Activated CD4-positive, CD25-positive, alpha-beta regulatory T cell treated with anti-CD3 and anti-CD28 coated beads, Interleukin-2, amount 50 U/mL, for 72 hours (primary cell): Measurements from ENCODE around the gene SLIT1.

Experiments
- DNase-seq: peaks from one replicate; pipeline ENCODE4 v3.0.0; 2021

The SLIT1 gene

DNA sequence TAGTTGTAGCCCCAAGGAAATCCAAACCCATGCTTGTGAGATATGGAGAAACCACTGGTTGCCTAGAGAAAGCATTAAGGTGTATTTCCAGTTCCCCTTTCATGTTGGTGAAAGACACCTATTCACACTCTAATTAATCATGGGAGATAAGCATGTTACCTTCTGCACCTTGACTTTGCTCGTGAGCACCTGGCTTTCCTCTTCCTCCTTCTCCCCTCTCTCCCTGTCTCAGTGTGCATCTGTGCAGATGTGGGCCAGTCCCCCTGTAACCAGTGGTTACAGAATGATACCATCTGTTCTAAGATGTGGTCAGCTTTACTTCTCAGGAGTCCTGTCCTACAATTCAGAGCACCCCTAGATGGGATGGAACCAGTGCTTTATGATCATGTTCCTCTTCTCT, 193.0 kb downstream of the SLIT1 start:
- DNase-seq: no peak

DNA sequence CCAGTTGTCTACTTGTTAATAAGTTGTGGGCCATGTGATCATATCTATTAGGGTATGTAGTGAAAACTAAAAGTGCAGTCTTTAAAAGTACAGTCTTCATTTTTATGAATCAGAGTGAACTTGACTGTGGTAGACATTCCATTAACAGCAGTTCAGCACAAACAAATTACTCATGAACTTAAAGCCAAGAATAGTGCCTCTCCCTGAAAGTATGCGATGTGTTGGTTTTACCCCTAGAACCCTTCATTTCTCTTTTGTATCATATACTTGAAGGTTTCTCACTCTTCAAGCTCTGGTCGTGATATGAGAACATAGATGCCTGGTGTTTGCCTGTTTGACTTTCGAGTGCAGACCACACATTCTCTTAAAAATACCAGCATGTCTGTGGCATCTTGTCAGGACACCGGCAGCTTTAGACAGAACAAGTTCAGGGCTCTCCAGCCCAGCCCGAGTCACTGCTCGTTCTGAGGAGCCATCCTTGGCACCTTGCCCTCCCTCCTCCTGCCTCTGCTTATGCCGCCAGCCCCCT, 194.4 kb downstream of the SLIT1 start:
- DNase-seq: no peak

DNA sequence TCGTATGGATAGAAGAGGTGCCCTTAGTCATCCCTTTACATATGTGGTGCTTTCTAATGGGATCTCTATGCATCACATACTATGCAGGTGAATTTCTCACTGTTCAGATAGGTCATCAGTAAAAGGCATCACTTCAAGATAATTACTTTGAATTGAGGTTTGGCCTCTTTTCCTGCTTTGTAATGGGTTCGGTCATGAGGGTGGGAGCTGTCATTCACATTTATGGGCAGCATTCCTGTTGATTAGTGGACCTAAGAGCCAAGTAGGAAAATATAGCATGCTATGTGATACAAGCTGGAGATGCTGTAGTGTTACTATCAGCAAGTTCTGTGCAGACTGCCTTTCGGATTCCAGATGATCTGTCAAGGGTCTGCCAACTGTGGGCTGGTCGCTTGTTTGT, 197.3 kb downstream of the SLIT1 start:
- no peak for DNase-seq

DNA sequence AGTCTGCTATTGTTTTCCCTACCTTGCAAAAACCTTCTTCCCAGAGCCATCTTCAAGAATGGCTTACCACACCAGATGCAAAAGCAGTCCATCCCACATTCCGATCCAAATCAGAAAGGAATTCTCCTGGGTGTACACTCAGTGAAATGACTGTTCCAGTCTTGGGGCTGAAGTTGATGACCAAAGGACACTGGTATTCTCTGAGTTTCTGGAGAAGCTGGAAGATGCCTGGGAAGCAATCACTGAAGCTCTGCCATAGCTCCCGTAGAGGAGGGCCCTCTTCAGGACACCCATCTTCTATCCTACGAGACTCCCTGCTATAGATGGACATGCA, 197.9 kb downstream of the SLIT1 start:
- DNase-seq: no peak

DNA sequence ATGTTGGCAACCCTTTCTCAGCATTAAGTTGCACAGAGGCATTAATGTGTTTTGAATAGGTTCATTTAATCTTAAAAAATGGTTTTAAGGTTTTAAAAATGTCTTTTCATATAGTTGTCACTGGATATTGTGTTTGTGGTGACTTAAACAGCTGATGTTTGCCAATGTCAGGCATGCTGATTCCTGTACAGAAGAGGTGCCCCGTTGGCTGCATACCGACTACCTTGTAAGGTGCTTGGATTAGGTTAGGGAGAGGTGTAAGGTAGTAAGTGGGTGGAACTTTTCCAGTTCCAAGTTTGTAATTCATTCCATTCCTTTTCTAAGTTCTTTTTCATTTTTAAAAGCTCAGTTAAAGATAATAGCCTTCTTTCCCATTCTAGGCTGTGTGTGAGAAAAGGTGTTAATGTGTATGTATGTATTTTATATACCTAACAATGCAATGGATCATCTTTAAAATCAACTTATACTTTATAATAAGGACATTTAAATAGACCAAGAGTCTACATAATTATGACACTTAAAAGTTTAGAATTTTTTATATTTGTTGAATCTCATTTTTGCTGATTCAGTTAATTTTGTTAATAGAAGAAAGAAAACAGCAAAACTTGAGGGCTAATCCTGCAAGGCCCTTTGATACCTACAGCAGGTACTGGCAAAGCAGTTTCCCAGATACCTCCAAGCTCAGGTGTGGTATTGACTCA, 198.5 kb downstream of the SLIT1 start:
- no peak for DNase-seq

DNA sequence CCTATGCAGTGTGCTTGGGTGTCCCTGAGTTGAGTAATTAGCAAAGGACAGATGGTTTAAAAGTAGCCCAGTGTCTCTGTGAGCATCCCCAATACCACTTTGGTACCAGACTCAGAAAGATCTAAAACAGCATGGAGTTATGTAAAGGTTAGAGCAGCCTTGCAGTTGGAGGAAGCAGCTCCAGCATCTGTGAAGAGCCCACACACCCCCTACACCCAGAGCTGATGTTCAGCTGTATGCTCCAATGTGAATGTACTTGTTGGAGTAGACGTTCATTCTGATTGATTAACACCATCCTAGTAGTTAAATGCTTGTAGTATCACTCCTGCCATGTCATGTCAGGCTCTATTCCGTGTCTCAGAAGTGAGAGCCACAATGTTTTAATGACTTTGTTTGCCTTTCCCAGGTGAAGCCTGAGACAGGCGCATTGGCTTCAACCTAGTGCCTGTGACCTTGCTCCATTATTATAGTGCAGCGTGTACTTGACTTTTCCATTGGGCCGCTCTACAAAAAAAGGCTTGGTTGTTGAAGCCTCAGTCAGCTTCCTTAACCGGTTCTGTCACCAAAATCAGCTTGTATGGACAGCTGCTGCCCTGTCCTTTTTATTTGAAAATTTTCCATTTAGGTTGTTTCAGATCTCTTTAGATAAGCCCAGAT, 199.4 kb downstream of the SLIT1 start:
- no peak for DNase-seq

DNA sequence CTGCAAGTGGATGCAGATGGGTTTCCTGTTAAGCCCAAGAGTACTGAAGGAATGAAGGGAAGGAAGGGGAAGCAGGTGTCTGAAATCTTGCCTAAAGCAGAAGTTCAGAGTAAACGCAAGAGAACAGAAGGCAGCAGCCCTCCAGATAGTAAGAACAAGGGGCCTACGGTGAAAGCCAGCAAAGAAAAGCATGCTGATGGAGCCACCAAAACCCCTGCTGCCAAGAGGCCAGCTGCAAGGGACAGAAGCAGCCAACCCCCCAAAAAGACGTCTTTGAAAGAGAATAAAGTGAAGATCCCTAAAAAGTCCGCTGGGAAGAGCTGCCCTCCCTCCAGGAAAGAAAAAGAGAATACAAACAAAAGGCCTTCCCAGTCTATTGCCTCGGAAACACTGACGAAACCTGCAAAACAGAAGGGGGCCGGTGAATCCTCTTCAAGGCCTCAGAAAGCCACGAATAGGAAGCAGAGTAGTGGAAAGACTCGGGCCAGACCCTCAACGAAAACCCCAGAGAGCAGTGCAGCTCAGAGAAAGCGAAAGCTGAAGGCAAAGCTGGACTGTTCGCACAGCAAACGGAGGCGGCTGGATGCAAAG, 201.1 kb downstream of the SLIT1 start:
- DNase-seq: no peak

DNA sequence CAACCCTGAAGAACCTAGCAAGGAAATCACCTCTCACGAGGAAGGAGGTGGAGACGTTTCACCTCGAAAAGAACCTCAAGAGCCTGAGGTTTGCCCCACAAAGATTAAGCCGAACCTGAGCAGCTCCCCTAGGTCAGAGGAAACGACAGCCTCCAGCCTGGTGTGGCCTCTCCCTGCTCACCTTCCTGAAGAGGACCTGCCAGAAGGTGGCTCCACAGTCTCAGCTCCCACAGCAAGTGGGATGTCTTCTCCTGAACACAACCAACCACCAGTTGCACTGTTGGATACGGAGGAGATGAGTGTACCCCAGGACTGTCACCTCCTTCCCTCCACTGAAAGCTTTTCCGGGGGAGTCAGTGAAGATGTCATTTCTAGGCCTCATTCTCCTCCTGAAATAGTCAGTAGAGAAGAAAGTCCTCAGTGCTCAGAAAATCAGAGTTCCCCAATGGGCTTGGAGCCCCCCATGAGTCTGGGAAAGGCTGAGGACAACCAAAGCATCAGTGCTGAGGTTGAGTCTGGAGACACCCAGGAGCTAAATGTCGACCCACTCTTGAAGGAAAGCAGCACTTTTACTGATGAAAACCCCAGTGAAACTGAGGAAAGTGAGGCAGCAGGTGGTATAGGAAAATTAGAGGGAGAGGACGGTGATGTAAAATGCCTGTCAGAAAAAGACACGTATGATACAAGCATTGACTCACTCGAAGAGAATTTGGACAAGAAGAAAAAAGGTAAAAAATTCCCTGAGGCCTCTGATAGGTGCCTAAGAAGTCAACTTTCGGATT, 203.4 kb downstream of the SLIT1 start:
- DNase-seq: no peak

DNA sequence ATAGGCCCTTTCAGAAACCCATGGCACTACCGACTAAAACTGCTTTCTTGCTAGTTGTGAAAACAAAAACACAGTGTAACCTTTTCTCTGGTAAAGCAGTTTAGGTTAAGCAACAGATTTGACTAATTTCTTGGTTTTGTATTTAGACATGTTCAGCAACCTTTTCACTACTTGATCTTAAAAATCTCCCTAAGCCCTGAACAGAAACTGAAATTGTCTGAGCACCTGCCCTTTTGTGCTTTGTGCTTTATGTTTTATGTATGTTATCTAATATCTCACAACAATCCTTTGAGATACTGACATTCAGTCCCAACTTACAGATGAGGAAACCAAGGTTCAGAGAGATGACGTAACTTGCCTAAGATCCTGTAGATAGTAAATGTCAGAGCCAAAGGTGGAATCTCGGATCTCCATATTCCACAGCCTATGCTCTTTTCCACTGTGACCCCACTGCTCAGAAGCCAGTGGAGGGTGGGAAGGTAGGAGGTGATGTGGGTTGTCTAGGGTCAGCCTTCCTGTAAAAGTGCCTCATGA, 207.1 kb downstream of the SLIT1 start:
- DNase-seq: no peak

DNA sequence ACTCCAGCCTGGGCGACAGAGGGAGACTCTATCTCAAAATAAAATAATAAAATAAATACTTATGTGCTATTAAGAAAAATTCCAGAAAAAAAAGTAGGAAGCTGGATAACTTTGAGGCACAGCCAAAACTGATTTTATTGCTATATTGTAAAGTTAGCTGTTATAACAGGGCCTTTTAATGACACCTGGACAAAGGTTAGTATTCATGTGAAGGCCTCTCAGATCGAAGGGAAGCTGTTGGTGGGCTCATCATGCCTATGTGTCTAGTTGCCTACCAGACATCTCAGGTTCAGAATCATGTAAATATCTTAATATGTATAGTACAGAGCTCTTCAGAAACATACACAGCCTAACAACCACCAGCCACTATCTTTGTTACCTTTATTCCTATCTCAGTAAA, 210.6 kb downstream of the SLIT1 start:
- DNase-seq: no peak

DNA sequence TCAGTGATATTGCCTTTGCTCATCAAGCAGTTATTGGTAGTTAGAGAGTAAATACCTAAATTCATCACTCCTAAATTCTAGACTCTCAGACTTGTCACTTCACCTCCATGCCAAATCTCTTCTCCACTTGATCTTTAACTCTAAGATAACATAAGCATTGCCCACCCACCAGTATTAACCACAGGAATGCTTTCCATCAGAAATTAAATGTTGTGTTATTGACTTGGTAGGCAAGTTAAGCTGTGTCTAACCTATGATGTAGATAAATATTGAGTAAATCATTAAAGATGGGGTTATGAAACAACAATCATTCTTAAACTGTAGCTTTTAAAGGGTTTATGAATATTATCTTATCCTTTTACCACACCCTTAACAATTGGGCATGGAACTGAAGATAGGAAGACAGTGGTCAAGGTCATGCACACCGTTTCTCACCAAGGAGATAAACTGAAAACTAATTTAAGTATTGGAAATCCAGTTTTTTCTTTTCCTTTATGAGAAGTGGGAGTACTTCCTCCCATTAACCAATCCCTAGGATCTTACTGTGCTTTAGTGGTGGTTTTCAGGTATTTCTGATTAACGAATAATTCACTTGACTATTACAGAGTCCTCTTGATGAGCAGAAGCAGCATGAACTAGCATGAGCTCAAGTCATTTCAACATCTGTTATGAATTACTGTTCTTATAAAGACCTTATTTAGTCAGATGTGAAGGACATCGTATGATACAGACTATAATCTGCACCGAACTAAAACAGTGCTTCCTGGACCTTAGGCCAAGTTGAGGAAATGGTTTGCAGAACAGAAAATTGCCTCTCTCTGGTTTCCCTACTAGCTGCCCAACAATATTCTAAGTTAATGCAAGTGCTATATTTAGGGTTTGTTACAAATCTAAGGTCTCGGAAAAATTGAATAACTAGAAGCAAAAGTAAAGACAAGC, 211.7 kb downstream of the SLIT1 start:
- DNase-seq: no peak

DNA sequence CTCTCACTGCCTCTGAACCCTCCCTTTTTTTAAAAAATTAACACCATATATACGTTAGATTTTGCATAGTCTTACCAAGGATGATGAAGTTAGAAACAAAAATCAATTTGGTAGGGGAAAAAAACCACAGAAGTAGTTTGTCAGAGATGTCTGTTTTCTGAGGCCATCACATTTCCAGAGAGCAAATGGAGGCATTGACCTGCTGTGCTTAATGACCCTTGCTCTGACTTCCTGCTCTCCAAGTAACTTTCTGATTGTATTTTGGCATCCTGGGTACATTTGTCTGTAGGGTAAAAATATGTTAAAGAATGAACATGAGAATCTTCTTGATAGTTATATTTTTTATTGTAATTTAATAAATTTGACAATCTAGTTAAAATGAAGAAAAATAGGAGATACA, 213.5 kb downstream of the SLIT1 start:
- DNase-seq: no peak

DNA sequence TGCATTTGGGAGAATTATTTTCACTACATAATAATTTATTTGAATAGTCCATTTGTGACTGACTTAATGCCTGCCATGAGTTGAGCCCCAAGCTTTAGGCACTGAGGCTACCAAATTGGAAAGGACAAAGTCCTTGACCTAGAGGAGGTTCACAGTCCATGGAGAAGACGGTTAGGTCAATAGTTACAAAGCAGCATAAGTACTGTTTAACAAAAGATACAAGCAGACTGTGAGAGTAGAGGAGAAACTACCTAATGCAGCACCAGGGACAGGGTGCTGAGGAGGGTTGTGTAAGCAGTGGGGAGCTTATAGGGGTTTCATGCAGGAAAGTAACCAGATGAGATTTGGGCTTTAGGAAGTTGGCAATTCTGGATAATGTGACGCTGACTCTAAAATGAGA, 214.4 kb downstream of the SLIT1 start:
- no peak for DNase-seq

DNA sequence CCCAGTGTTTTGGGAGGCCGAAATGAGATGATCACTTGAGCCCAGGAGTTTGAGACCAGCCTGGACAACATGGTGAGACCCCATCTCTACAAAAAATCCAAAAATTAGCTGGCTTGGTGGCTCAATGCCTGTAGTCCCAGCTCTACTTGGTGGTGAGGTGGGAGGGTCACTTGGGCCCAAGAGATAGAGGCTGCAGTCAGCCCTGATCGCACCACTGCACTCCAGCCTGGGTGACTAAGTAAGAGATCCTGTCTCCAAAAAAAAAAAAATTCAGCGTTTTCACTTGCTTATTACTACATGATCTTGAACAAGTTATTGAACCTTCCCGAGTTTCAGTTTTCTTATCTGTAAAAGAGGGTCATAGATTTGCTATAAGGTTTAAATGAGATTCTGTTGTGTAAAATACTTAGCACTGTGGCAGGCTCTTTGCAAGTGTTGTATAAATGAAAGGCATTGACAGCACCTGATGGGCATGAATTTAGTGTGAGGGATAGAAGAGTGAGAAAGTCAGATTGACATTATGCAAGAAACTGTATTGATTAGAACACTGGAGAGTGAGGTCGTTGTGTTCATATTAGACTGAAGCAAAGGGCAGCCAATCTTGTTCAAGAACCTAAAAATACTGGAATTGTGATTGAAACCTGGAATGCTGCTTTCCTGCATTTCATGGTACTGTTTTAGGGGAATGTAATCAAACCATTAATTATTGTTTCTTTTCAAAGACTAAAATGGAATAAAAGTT, 216.9 kb downstream of the SLIT1 start:
- DNase-seq: no peak

DNA sequence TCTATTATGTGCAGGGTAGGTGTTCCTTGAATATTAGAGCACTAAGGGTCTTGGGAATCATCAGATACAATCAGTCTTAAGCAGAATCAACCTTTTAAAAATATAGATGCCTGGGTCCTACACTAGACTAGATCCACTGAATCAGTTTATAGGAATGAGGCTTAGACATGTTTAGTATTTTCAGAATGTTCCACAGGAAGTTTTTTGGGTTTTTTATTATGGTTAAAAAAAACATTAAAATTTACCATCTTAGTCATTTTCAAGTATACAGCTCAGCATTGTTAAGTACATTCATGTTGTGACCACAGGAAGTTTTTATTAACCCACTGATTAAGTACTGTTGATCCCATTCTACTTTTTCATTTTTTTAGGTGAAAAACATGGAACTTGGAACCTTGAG, 217.9 kb downstream of the SLIT1 start:
- DNase-seq: no peak

DNA sequence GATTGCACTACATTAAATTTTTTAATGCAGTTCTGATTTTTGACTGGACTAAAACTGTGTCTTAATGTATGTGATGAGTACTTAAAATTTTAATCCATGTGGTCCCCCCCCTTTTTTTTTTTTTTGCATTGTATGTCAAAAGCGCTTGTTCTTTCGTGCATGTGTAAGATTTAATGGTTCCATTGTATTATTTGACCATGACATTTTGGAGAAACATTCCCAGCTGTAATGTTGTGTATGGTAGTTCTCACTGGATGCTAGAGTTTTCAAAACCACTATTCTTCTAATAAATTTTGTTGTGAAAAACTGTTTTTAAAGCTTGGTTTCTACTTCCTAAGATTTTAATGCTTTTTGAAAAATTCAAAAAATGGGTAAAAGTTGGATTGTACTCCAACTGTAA, 221.6 kb downstream of the SLIT1 start:
- DNase-seq: no peak

DNA sequence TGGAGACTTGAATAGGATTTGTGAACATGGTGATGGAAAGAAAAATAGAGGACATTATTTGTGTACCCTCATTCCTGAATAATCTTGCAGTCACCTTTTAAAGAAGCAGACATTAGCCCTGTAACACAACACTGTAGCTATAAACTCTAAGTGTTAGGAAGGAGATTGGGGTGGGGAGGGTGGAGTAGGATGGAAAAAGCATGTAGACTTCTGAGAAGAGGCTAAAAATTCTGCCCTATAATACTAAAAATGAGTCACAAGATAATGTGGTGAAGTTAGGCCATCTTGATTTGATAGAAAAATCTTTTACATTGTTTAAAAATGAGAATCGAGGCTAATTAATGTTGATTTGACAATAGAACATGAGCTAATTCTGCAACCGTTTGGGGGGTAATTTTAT, 224.9 kb downstream of the SLIT1 start:
- no peak for DNase-seq

DNA sequence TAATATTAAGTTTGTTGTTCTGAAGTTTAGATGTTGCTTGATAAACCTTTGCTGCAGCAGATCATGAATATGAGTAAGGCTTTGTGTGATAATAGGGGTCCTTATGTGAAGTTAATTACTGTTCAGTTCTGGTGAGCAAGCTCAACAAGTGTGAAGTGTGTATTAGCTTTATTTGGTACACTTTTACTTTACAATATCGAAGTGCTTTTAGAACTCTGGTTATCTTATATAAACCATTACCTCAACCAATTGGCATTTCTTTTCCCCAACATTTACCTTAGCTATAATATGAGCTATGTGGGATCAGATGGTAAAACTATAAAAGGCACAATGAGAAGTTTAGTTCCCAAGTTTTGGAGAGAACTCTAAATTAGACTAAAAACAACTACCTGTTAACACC, 226.0 kb downstream of the SLIT1 start:
- DNase-seq: no peak

DNA sequence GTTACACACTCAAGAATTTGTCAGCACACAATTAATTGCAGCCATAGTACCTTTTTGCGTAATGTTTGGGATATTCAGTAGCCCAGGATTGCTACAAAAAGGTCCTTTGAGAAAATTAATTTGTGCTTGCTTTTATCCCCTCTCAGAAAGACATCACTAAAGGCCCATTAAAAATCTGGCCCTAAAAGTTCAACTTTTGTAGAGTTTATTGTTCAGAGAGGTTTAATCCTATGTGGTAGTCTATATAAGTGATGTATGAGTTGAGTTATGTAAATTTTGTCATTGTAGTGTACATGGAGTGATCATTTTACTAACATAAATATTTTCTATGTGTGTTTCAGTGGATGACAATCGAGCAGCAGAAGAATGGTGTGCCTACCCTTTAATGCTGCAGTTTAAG, 227.7 kb downstream of the SLIT1 start:
- DNase-seq: no peak

DNA sequence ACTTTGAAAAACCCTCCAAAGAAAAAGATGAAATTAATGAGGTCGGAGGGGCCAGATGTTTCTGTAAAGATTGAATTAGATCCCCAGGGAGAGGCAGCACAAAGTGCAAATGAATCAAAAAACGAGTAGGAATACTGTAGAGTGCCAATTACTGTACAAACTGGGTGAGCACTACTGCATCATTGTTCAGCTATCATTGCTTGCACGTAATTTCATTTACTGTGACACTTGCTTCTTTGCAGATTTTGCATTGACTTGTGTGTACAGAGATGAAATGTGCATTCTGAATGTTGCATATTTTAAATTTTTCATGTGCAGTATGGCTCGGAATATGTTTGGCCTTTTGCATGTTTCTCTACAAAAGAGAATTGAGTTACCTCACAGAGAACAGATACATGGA, 230.0 kb downstream of the SLIT1 start:
- no peak for DNase-seq

DNA sequence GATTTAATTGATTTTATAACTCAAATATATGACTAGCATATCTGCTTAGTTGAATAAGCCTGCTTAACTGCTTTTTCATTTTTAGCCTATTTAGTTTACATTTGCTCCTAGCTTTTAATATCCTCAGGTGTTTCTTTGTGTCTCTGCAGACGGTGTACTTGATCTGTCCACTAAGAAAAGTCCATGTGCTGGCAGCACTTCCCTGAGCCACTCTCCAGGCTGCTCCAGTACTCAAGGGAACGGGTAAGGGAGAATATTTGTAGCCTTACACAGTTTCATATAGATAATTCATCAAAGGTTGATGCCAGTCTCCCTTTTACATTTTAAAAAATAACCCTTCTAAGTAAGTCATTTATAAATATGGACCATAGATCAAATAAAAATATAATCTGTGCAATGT, 233.8 kb downstream of the SLIT1 start:
- no peak for DNase-seq
